Mesendoderm (in vitro differentiated cells): ENCODE measurements around the gene CRK.
"Not testable (repeated sequence)": the region's sequence is repeated elsewhere in the genome, so short reads cannot be mapped to it uniquely, and the experiment has no call there.

ENCODE experiments used
- DNase-seq: peaks from one replicate; pipeline ENCODE4 v3.0.0; 2013
- H2AK5ac ChIP-seq: 2 replicates; pipeline ENCODE4 v1.6.1; 2013; ENCODE audit warnings: low read length, inconsistent platforms
- H2BK120ac ChIP-seq: 2 replicates; pipeline ENCODE4 v1.6.1; 2013; ENCODE audit warnings: low read depth, mild to moderate bottlenecking, low read length, moderate library complexity, mixed read lengths
- H2BK15ac ChIP-seq: replicated peaks from 2 replicates; pipeline ENCODE4 v1.6.1; 2013; ENCODE audit warnings: low read depth, mild to moderate bottlenecking, moderate library complexity
- H2BK5ac ChIP-seq: 2 replicates; pipeline ENCODE4 v1.6.1; 2013; ENCODE audit warnings: low read length, inconsistent platforms
- H3K18ac ChIP-seq: 2 replicates; pipeline ENCODE4 v1.6.1; 2013; ENCODE audit warnings: mild to moderate bottlenecking, low read length, mixed read lengths
- H3K23ac ChIP-seq: one replicate; pipeline ENCODE4 v1.6.1; 2013; ENCODE audit warnings: low read length
- H3K27ac ChIP-seq: 2 replicates; pipeline ENCODE4 v1.5.1; 2013; ENCODE audit warnings: low read depth, mild to moderate bottlenecking, inconsistent platforms, low read length, moderate library complexity
- H3K27me3 ChIP-seq: 2 replicates; pipeline ENCODE4 v1.6.1; 2013; ENCODE audit warnings: low read length, control low read depth, mild to moderate bottlenecking, inconsistent platforms; ENCODE audit not compliant: insufficient read depth, poor library complexity
- H3K36me3 ChIP-seq: 2 replicates; pipeline ENCODE4 v1.6.1; 2013; ENCODE audit warnings: low read length, inconsistent platforms; ENCODE audit not compliant: control insufficient read depth, insufficient read depth
- H3K4ac ChIP-seq: one replicate; pipeline ENCODE4 v1.6.1; 2013; ENCODE audit warnings: low read depth, mild to moderate bottlenecking, low read length, moderate library complexity
- H3K4me1 ChIP-seq: 2 replicates; pipeline ENCODE4 v1.6.1; 2013; ENCODE audit warnings: low read depth, low read length, inconsistent platforms; ENCODE audit not compliant: control insufficient read depth
- H3K4me2 ChIP-seq: 2 replicates; pipeline ENCODE4 v1.6.1; 2013; ENCODE audit warnings: low read length
- H3K4me3 ChIP-seq: 2 replicates; pipeline ENCODE4 v1.5.1; 2013; ENCODE audit warnings: mild to moderate bottlenecking, low read length
- H3K56ac ChIP-seq: one replicate; pipeline ENCODE4 v1.6.1; 2013; ENCODE audit warnings: low read length
- H3K79me1 ChIP-seq: 2 replicates; pipeline ENCODE4 v1.6.1; 2013; ENCODE audit warnings: low read length, inconsistent platforms
- H3K79me2 ChIP-seq: 2 replicates; pipeline ENCODE4 v1.6.1; 2013; ENCODE audit warnings: mild to moderate bottlenecking, low read length; ENCODE audit not compliant: control insufficient read depth, insufficient read depth
- H3K9ac ChIP-seq: 2 replicates; pipeline ENCODE4 v1.6.1; 2013; ENCODE audit warnings: low read length, inconsistent platforms
- H4K5ac ChIP-seq: one replicate; pipeline ENCODE4 v1.6.1; 2013; ENCODE audit warnings: low read length
- H4K8ac ChIP-seq: one replicate; pipeline ENCODE4 v1.6.1; 2013; ENCODE audit warnings: low read depth, mild to moderate bottlenecking, control low read depth, low read length, moderate library complexity
- whole genome bisulfite sequencing: extraction: QIAGEN DNeasy Blood & Tissue Kit; methylation state at CpG from one replicate; pipeline ENCODE4 v1.1.7; 2013; ENCODE audit warnings: low lambda C conversion rate, missing lambda C conversion rate; ENCODE audit not compliant: insufficient coverage; ENCODE audit errors: extremely low coverage; 5-methylcytosine and 5-hydroxymethylcytosine counted together

CRK gene

DNA sequence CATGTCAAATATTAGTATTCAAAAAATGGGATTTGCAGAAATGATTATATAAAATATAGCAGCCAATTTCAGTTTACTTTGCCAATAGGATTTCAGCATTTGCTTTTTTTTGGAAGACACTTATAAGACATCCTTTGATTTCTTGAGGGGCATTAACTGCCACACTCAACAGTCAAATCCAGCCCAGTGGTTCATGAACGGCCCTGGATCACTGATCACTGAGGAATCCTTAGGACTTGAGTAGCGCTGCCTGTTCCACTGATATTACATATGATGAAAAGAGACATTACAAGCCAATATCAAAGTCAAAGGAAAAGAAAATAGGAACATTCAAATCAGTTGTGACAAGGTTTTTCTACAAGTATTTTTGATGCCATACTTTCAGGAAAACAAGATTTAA lies 35.1 kb downstream of the CRK start:
- no CpG with 5 or more reads among the region's 2 CpGs for WGBS
- Histone ChIP-seq H3K56ac (no peak overlapping the region), H4K5ac (no peak overlapping the region), H3K4ac (no peak overlapping the region), H3K23ac (no peak overlapping the region), H2AK5ac (no peak overlapping the region), H4K8ac (no peak overlapping the region), H2BK15ac (no peak overlapping the region), H2BK120ac (no peak overlapping the region), H3K4me1 (no peaks in the 10 kb centered on the region), H2BK5ac (no peak overlapping the region), H3K27me3 (no peaks in the 10 kb centered on the region), H3K4me2 (no peak overlapping the region), H3K27ac (no peak overlapping the region), H3K79me1 (peaks cover 11% of the 10 kb centered on the region), H3K4me3 (no peak overlapping the region), H3K9ac (no peak overlapping the region), H3K79me2 (peaks cover 5% of the 10 kb centered on the region), H3K18ac (no peak overlapping the region), H3K36me3 (peaks cover 12% of the 10 kb centered on the region)
- no peak for DNase-seq

DNA sequence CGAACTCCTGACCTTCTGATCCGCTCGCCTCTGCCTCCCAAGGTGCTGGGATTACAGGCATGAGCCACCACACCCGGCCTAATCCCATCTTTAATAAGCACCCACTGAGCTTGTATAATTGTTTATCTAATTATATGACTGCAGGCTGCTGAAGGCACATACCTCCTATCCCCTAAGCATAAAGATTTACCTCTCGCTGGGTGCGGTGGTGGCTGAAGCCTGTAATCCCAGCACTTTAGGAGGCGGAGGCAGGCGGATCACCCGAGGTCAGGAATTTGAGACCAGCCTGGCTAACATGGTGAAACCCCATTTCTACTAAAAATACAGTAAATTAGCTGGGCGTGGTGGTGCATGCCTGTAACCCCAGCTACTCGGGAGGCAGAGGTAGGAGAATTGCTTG lies 35.9 kb downstream of the CRK start:
- Histone ChIP-seq H3K27me3 (no peaks in the 10 kb centered on the region), H3K18ac (no peak overlapping the region), H3K9ac (no peak overlapping the region), H4K5ac (no peak overlapping the region), H3K36me3 (peaks cover 8% of the 10 kb centered on the region), H3K4ac (no peak overlapping the region), H4K8ac (no peak overlapping the region), H3K23ac (no peak overlapping the region), H3K4me3 (no peak overlapping the region), H2BK5ac (no peak overlapping the region), H3K4me2 (no peak overlapping the region), H3K79me2 (peaks cover 2% of the 10 kb centered on the region), H3K79me1 (peaks cover 6% of the 10 kb centered on the region), H3K4me1 (no peaks in the 10 kb centered on the region), H2AK5ac (no peak overlapping the region), H2BK15ac (no peak overlapping the region), H3K27ac (no peak overlapping the region), H2BK120ac (no peak overlapping the region), H3K56ac (no peak overlapping the region)
- no peak for DNase-seq
- WGBS = no CpG with 5 or more reads among the region's 11 CpGs

DNA sequence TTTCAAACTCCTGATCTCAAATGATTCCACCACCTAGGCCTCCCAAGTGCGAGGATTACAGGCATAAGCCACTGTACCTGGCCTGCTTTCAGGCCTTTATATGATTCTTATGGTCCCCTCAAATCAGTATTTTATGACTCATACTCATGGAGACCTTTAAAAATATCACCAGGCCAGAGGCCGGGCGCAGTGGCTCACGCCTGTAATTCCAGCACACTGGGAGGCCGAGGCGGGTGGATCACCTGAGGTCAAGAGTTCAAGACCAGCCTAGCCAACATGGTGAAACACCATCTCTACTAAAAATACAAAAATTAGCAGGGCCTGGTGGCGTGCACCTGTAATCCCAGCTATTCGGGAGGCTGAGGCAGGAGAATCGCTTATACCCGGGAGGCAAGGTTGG lies 37.6 kb downstream of the CRK start:
- H3K4ac ChIP-seq, H3K9ac ChIP-seq, H3K79me2 ChIP-seq, DNase-seq, H3K4me3 ChIP-seq, H2AK5ac ChIP-seq, H3K79me1 ChIP-seq, H3K36me3 ChIP-seq, H2BK5ac ChIP-seq, H3K18ac ChIP-seq, H4K8ac ChIP-seq, H3K27me3 ChIP-seq, H3K4me2 ChIP-seq, H3K27ac ChIP-seq, H3K23ac ChIP-seq, H3K4me1 ChIP-seq, H4K5ac ChIP-seq, H3K56ac ChIP-seq, H2BK15ac ChIP-seq, H2BK120ac ChIP-seq: not testable (repeated sequence)
- WGBS = no CpG with 5 or more reads among the region's 10 CpGs

DNA sequence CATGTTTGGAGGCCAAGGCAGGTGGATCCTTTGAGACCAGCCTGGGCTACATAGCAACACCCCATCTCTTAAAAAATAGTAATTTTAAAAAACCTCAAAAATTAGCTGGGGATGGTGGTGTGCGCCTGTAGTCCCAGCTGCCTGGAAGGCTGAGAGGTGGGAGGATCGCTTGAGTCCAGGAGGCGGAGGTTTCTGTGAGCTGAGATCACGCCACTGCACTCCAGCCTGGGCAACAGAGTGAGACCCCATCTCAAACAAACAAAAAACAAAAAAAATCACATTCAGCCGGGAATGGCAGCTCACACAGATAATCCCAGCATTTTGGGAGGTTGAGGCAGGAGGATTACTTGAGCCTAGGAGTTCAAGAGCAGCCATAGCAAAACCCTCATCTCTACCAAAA lies 39.6 kb downstream of the CRK start:
- DNase-seq = no peak
- Histone ChIP-seq H4K5ac (no peak overlapping the region), H3K36me3 (peaks cover 2% of the 10 kb centered on the region), H3K4ac (no peak overlapping the region), H2BK120ac (no peak overlapping the region), H3K9ac (no peak overlapping the region), H3K56ac (no peak overlapping the region), H3K4me3 (no peak overlapping the region), H3K4me1 (no peaks in the 10 kb centered on the region), H3K27me3 (no peaks in the 10 kb centered on the region), H4K8ac (no peak overlapping the region), H2BK15ac (no peak overlapping the region), H3K23ac (no peak overlapping the region), H2BK5ac (no peak overlapping the region), H3K79me1 (no peaks in the 10 kb centered on the region), H3K18ac (no peak overlapping the region), H3K4me2 (no peak overlapping the region), H3K27ac (no peak overlapping the region), H2AK5ac (no peak overlapping the region), H3K79me2 (no peaks in the 10 kb centered on the region)
- no CpG with 5 or more reads among the region's 5 CpGs for WGBS

DNA sequence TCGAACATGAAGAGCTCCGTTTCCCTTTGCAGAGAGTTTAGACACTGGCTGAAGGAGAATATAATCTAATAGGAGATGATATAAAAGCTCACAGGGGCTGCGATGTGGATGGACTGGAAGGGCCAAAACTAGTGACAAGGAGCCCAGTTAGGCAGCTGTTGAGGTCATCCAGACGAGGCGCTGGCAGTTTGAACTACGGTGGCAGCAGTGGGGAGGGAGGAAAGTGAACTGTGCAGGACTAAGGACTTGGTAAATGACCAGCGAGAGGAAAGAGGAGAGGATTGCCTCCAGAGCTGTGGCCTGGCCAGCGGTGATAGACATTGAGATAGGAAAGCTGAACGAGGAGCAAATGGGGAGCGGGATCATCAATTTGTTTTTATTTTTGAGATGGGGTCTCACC lies 41.4 kb downstream of the CRK start:
- Histone ChIP-seq H2BK15ac (no peak overlapping the region), H4K5ac (no peak overlapping the region), H2AK5ac (no peak overlapping the region), H2BK120ac (no peak overlapping the region), H3K9ac (no peak overlapping the region), H3K27me3 (no peaks in the 10 kb centered on the region), H3K18ac (no peak overlapping the region), H3K4ac (no peak overlapping the region), H3K4me2 (no peak overlapping the region), H3K23ac (no peak overlapping the region), H4K8ac (no peak overlapping the region), H3K4me1 (no peaks in the 10 kb centered on the region), H3K79me2 (no peaks in the 10 kb centered on the region), H3K27ac (no peak overlapping the region), H3K36me3 (no peaks in the 10 kb centered on the region), H3K79me1 (no peaks in the 10 kb centered on the region), H2BK5ac (no peak overlapping the region), H3K56ac (no peak overlapping the region), H3K4me3 (no peak overlapping the region)
- no peak for DNase-seq
- no CpG with 5 or more reads among the region's 10 CpGs for WGBS

DNA sequence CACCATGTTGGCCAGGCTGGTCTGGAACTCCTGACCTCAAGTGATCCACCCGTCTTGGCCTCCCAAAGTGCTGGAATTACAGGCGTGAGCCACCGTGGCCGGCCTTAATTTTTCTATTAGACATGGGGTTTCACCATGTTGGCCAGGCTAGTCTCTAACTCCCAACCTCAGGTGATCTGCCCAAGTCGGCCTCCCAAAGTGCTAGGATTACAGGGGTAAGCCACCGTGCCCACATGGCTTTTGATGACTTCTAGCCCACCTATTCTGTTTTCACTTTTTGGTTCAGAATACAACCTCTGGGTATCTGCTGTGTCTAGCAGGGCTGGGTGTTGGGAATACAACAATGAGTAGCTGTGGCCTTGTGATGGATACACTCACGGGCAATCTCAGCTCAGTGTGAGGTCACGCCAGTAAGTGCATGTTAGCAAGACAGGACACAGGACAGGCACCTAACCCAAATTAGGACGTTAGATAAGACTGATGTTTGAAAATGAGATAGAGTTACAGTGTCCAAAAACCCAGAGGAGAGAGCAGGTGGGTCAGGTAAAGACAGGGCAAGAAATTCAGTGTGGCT lies 41.9 kb downstream of the CRK start:
- DNase-seq = no peak
- Histone ChIP-seq H3K18ac (no peak overlapping the region), H3K4me3 (no peak overlapping the region), H4K8ac (no peak overlapping the region), H2BK5ac (no peak overlapping the region), H3K27ac (no peak overlapping the region), H3K27me3 (no peaks in the 10 kb centered on the region), H3K23ac (no peak overlapping the region), H4K5ac (no peak overlapping the region), H3K4ac (no peak overlapping the region), H2AK5ac (no peak overlapping the region), H3K9ac (no peak overlapping the region), H3K4me1 (no peaks in the 10 kb centered on the region), H3K56ac (no peak overlapping the region), H3K79me1 (no peaks in the 10 kb centered on the region), H3K79me2 (no peaks in the 10 kb centered on the region), H3K36me3 (no peaks in the 10 kb centered on the region), H2BK15ac (no peak overlapping the region), H3K4me2 (no peak overlapping the region), H2BK120ac (no peak overlapping the region)
- no CpG with 5 or more reads among the region's 9 CpGs for WGBS
